Measurements from ENCODE around the gene PLAAT4. TPM values are rescaled to one million over a fixed set of nuclear protein-coding genes. Genes with fewer than 3 reads are reported as not detected.
A peak's percentile ranks its signal among the peaks of the same experiment; 100 is the strongest.

PLAAT4 gene
- total RNA-seq, 2 experiments from 2014 or later, result 156 to 158 TPM

DNA sequence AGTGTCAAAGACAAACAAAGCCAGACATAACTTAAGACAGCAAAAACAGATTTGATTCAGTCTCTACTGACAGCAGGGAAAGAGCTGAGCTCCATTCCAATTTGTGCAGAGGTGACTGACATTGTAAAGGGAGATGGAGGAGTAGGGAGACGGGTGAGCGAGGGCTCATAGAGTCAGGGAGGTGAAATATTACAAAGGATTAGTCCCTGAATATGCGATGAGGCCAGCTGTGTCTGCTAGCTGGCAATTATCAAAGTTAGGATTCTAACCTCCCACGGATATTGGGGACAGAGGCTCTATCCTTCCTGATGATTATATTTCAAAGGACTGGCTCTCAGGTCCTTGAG, 18.2 kb downstream of the PLAAT4 start:
- Mint-ChIP-seq H3K27me3 (no peaks in the 10 kb centered on the region), H3K4me1 (peaks cover 45% of the 10 kb centered on the region), H3K36me3 (peaks cover 6% of the 10 kb centered on the region), H3K4me3 (no peak overlapping the region), H3K9me3 (no peaks in the 10 kb centered on the region), H3K27ac (peak overlapping the region; percentile 100)
- no peak for DNase-seq
- POLR2A ChIA-PET, result interaction anchor here (0.6 to 7.2 kb wide), 5 partner anchors 10 to 72 kb away, joined by 3 to 147 read pairs (median 34); partner anchors contain the start of genes PLAAT2 and PLAAT4
- no peak for ATAC-seq (ENCODE audit: low read depth)

DNA sequence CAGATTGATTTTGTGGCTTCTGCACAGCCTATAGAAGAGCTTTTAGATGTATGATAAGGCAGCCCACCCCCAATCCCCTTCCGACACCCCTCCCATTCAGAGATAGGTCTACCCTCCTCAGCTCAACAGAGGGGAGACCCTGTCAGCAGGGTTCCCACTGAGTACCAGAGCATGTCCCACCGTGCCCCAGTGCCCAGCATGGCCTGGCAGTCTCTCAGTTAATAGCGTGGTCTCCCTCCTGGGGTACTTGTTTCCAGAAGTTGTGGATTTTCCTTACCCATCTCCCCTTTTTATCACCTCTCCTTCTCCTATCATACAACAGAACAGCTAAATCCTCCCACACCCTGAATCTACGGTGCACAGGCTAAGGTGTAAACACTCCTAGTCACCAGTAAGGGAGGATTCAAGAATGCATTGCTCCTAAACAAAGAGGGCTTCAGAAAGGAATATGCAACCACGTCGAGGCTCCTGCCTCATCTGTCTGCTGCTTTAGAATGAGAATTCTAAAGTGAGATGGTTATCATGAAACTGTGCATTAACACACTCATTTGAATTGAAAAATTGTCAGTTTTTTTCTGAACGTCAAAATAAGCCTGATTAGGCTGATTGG, 19.9 kb downstream of the PLAAT4 start:
- Mint-ChIP-seq H3K4me1 (peaks cover 50% of the 10 kb centered on the region), H3K9me3 (no peaks in the 10 kb centered on the region), H3K27ac (no peak overlapping the region), H3K4me3 (no peak overlapping the region), H3K36me3 (peaks cover 3% of the 10 kb centered on the region), H3K27me3 (no peaks in the 10 kb centered on the region)
- DNase-seq, result no peak
- POLR2A ChIA-PET, result interaction anchor here (1.3 to 1.6 kb wide), 2 partner anchors 10 to 19 kb away, joined by 4 to 5 read pairs; partner anchors contain the start of gene PLAAT4
- ATAC-seq (ENCODE audit: low read depth), result no peak

DNA sequence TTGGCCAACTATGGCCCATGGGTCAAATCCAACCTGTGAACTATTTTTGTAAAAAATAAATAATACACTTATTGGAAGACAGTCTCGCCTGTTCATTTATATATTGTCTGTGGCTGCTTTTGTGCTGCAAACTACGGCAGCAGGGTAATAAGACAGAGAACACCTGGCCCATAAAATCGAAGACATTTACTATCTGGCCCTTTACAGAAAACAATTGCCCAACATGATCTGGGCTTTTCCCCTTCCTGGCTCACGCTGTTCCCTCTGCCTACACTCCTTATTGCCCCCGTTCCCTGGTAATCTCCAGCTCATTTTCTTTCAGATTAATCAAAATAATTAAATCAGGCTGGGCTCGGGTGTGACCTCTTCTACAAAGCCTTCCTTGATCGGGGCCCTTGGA, 21.0 kb downstream of the PLAAT4 start:
- H3K9me3 Mint-ChIP-seq, result no peaks in the 10 kb centered on the region
- H3K27ac Mint-ChIP-seq, result no peak overlapping the region
- peaks cover 44% of the 10 kb centered on the region for H3K4me1 Mint-ChIP-seq
- no peaks in the 10 kb centered on the region for H3K27me3 Mint-ChIP-seq
- POLR2A ChIA-PET, result interaction anchor here (1.6 kb wide), 1 partner anchor 9 kb away, joined by 5 read pairs; no protein-coding TSS in a partner anchor
- no peak for DNase-seq
- no peak for ATAC-seq (ENCODE audit: low read depth)
- H3K4me3 Mint-ChIP-seq, result no peak overlapping the region
- peaks cover 3% of the 10 kb centered on the region for H3K36me3 Mint-ChIP-seq

DNA sequence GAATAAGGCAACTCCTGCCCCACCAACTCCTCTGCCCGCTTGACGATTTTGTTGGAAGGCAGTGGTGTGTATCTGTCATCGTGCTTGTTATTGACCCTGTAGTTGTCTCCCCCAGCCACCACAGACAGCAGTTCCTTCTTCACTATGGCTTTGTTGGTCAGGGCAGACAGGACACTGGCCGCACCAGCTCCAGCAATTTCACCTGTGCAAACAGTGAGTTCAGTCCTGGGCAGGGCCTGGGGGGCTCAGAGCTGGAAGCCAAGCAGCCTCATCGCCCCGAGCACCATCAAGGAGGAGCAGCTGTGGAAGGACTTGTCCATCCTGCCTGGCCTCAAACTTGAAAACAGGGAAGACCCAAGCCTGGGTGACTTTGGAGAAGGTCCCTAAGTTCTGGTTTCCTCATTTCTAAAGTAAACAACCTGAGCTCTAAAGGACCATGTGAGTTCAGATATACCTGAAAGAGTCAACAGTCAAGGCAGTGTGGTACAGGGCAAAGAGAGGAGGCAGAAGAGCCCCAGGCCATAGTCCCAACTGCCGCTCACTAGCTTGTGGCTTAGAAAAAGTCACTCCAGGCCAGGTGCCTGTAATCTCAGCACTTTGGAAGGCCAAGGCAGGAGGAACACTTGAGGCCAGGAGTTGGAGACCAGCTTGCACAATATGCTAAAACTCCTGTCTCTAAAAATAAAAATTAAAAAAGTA, 22.0 kb downstream of the PLAAT4 start:
- Mint-ChIP-seq H3K9me3 (no peaks in the 10 kb centered on the region), H3K27ac (no peak overlapping the region), H3K36me3 (no peaks in the 10 kb centered on the region), H3K27me3 (no peaks in the 10 kb centered on the region), H3K4me1 (peaks cover 39% of the 10 kb centered on the region), H3K4me3 (no peak overlapping the region)
- ATAC-seq (ENCODE audit: low read depth) (no peak), DNase-seq (no peak)
- POLR2A ChIA-PET, result interaction anchor here (0.6 to 1.5 kb wide), 4 partner anchors 13 to 717 kb away, joined by 3 read pairs; no protein-coding TSS in a partner anchor

DNA sequence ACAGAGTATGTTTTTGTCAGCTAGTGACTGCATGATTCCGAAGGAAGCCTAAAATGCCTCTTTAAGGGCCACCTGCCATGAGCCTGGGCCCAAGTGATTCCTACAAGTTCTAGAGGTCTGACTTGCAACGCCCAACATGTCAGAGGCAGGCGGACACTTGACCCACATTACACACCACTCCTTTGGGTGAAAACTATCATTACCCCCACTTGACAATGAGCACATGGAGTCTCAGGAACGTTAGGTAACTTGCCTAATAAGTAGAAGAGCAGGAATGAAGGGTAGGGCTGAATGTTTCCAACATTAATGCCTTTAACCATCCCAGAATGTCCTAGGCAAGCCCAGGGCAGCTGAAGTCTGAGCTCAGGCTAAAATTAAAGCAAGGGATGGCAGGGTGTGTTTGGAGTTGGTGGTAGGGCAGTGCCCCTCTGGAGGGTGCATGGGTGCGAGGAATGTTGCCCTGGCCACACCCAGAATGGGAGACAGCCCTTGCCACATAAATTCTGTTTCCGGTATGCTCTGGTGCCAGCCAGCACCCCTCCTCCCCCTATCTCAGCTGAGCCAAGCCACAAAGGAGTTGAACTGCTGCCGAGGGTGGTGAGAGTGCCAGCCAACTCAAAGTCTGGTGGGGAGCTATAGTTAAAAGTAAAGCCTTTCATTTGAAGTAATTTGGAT, 24.0 kb downstream of the PLAAT4 start:
- H3K9me3 Mint-ChIP-seq, result no peaks in the 10 kb centered on the region
- peak overlapping the region; percentile 9 for H3K4me3 Mint-ChIP-seq
- no peaks in the 10 kb centered on the region for H3K36me3 Mint-ChIP-seq
- ATAC-seq (ENCODE audit: low read depth) (no peak), DNase-seq (no peak)
- POLR2A ChIA-PET, result interaction anchor here (1.0 to 4.3 kb wide), 2 partner anchors 10 to 24 kb away, joined by 7 to 17 read pairs; partner anchors contain the start of gene PLAAT4
- peaks cover 41% of the 10 kb centered on the region for H3K4me1 Mint-ChIP-seq
- peak overlapping the region; percentile 45 for H3K27ac Mint-ChIP-seq
- H3K27me3 Mint-ChIP-seq, result no peaks in the 10 kb centered on the region

DNA sequence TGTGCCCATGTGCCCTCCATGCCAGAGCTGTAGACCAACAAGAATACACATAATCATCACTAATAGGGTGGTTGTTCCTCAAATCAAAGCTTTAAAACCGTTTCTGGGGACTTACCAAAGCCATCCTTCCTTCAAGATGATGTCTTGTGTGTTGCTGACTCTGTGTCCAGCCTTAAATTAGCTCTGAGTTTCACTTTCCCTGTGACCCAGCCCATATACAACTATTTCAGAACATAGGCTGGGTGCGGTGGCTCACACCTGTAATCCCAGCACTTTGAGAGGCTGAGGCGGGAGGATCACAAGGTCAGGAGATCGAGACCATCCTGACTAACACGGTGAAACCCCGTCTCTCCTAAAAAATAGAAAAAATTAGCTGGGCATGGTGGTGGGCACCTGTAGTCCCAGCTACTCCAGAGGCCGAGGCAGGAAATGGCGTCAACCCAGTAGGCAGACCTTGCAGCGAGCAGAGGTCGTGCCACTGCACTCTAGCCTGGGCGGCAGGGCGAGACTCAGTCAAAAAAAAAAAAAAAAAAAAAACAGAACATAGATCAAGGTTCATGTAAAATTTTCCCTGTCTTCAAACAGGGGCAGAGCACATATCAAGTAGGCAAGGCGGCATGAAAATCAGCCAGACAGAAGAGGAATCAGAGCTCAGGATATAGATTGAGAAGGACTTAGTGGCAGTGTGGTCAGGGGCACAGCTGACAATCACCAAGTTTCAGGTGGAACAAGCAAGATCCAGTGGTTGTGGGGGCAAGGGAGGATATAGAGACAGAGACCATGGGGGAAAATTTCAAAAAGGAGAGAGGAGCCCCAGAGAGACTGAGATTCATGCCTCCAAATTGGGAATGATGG, 26.8 kb downstream of the PLAAT4 start, which contains the start of gene PLAAT2:
TSS of gene PLAAT2 (minus strand) at position 179 of the 855 bp plus-strand sequence. CDS start at position 124, 55 bp downstream.
- H3K9me3 Mint-ChIP-seq, result no peaks in the 10 kb centered on the region
- H3K36me3 Mint-ChIP-seq, result no peaks in the 10 kb centered on the region
- no peaks in the 10 kb centered on the region for H3K27me3 Mint-ChIP-seq
- H3K4me1 Mint-ChIP-seq, result peaks cover 53% of the 10 kb centered on the region
- ATAC-seq (ENCODE audit: low read depth), result no peak
- DNase-seq, result no peak
- H3K4me3 Mint-ChIP-seq, result peak within 1 kb of the TSS; percentile 47
- POLR2A ChIA-PET, result interaction anchor here (0.6 to 6.2 kb wide), 6 partner anchors 11 to 681 kb away, joined by 3 to 86 read pairs (median 4); partner anchors contain the start of genes PLAAT4 and RTN3
- peak within 1 kb of the TSS; percentile 64 for H3K27ac Mint-ChIP-seq

DNA sequence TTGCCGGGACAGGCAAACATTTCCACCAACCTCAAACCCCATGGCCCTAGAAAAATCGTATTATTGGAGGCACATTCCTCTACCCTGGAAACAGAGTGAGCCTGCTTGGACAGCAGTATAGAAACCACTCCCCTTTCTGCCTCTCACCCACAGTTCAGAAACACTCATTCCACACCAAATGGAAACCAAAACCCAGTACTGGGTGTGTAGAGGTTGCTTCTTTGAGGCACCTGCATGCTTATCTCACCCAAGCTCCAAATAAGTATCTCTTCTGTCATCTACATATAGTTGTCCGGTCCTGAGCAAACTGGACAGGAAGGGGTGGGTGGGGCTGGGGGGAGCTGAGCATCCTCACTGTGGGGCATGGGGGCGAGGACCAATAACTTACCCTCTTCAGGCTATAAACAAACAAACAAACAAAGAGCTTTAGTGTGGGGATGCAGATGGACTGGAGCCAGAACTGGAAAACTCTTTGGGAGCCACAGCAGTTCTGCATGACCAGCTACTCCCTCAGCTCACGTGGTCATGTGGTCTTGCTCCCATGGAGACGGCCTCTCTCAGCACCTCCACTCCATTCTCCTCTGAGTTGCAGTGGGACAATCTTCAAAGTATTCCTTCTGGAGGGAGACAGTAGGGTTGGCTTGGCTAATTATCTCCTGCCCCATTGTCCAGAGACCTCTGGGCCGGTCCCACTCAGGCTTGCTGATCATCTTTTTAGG, 27.6 kb downstream of the PLAAT4 start:
- no peaks in the 10 kb centered on the region for H3K9me3 Mint-ChIP-seq
- H3K4me1 Mint-ChIP-seq, result peaks cover 55% of the 10 kb centered on the region
- H3K36me3 Mint-ChIP-seq, result no peaks in the 10 kb centered on the region
- peak; percentile 85 for ATAC-seq (ENCODE audit: low read depth)
- H3K27me3 Mint-ChIP-seq, result no peaks in the 10 kb centered on the region
- no peak for DNase-seq
- peak overlapping the region; percentile 47 for H3K4me3 Mint-ChIP-seq
- H3K27ac Mint-ChIP-seq, result peak overlapping the region; percentile 64
- POLR2A ChIA-PET, result interaction anchor here (0.5 to 6.2 kb wide), 6 partner anchors 9 to 117 kb away, joined by 3 to 86 read pairs (median 5); partner anchors contain the start of genes PLAAT4 and RTN3

DNA sequence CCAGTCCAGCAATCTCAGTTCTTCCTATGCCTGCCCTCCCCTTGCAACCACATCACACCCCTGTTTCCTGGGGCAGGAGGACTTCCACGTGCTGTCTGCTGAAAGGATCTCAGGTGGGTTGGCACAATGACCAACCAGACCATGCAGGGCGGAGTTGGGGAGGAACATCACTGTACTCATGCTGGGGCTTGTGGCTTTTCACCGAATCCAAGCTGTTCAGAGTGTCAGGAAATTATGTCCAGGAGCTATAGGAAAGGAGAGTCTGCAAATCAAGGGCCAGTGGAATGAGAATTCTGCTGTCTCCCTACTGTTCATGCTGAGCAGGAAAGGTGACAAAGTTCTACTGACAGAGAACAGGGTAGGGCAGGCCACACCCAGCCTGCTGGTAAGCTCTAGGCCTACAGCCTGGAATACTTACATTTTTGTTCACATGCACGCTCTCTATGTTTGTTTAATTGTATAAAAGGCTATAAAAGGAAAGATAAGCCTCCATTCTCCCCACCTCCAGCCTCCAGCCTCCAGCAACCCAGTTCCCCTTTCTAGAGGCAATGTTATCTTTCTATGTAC, 28.3 kb downstream of the PLAAT4 start:
- ATAC-seq (ENCODE audit: low read depth) (no peak), DNase-seq (no peak)
- Mint-ChIP-seq H3K9me3 (no peaks in the 10 kb centered on the region), H3K27me3 (no peaks in the 10 kb centered on the region), H3K36me3 (no peaks in the 10 kb centered on the region), H3K4me1 (peaks cover 54% of the 10 kb centered on the region), H3K27ac (peak overlapping the region; percentile 64), H3K4me3 (peak overlapping the region; percentile 10)
- POLR2A ChIA-PET, result interaction anchor here (0.5 to 6.2 kb wide), 5 partner anchors 8 to 117 kb away, joined by 3 to 86 read pairs (median 5); partner anchors contain the start of gene RTN3

DNA sequence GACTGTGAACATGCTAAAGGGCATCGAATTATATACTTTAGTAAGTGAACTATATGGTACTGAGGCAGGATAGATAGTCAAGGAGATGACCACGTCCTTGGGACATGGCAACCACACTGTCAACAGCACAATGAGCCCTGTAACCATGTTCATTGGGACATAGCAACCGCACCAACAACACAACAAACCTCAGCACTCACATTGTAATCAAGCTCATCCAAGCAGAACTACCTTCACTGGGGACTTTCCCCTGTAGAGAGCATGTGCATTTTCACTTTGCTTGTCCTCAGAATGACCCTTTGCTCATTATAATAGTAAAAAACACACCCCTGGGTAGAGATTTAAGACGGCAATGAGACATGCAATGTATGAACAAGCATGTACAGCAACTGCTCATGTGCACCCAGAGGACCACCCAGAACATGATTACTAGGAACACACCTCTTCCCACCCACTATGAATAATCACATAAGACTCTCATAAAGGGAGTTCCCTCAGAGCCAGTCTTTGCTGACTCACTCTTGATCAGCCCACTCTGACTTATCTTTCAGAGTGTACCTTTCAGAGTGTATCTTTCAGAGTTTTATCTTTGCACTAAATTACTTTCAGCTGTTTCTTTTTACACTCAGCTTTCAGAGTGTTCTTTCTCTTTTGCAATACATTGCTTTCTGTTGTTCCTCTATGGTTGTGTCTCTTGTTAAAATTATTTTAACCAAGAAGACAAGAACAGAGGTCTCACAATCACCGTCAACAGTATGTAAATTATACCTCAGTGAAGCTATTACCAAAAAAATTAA, 30.6 kb downstream of the PLAAT4 start:
- POLR2A ChIA-PET, result interaction anchor here (1.9 to 6.2 kb wide), 3 partner anchors 11 to 30 kb away, joined by 5 to 86 read pairs (median 10); partner anchors contain the start of gene PLAAT4

DNA sequence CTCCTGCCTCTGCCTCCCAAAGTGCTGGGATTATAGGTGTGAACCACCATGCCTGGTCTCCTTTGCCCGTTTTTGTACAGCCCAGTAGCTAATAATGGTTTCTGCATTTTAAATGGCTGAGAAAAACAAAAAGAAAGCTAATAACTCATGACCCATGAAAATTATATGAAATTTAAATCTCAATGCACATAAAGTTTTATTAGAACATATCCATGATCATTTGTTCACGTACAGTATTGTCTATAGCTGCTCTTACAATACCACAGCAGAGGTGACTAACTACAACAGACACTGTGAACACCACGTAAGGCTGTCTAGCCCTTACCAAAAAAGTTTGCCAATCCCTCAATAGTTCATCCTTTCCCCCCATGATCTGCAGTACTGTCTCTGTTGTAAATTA, 33.0 kb downstream of the PLAAT4 start:
- Mint-ChIP-seq H3K27ac (no peak overlapping the region), H3K9me3 (no peaks in the 10 kb centered on the region), H3K27me3 (peaks cover 4% of the 10 kb centered on the region), H3K4me1 (peaks cover 38% of the 10 kb centered on the region), H3K36me3 (peaks cover 8% of the 10 kb centered on the region), H3K4me3 (no peak overlapping the region)
- DNase-seq (no peak), ATAC-seq (ENCODE audit: low read depth) (no peak)
- POLR2A ChIA-PET, result interaction anchor here (1.9 kb wide), 1 partner anchor 18 kb away, joined by 5 read pairs; no protein-coding TSS in a partner anchor

More for the DNA sequence above, 30.6 kb downstream of the PLAAT4 start:
- Mint-ChIP-seq H3K9me3 (no peaks in the 10 kb centered on the region), H3K4me3 (peak overlapping the region; percentile 46), H3K4me1 (peaks cover 42% of the 10 kb centered on the region), H3K36me3 (peaks cover 4% of the 10 kb centered on the region), H3K27me3 (peaks cover 4% of the 10 kb centered on the region), H3K27ac (peak overlapping the region; percentile 8)
- DNase-seq, result no peak
- peak; percentile 69 for ATAC-seq (ENCODE audit: low read depth)

DNA sequence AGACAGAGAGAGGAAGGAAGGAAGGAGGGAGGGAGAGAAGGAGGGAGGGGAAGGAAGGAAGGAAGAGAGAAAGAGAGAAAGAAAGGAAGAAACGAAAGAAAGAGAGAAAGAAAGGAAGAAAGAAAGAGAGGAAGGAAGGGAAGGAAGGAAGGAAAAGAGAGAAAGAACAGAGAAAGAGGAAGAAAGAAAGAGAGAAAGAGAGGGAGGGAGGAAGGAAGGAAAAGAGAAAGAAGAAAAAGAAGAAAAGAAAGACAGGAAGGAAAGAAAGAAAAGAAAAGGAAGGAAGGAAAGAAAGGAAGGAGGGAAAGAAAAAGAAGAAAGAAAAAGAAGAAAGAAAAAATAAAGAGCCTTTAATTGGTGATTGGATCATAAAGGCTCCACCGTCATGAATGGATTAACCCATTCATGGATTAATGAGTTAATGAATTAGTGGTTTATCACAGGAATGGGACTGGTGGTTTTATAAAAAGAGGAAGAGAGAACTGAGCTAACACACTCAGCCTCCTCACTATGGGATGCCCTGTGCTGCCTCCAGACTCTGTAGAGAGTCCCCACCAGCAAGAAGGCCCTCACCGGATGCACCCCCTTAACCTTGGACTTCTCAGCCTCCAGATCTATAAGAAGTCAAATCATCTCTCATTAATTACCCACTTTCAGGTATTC, 35.5 kb downstream of the PLAAT4 start:
- Mint-ChIP-seq H3K27ac (no peak overlapping the region), H3K4me3 (no peak overlapping the region), H3K36me3 (peaks cover 12% of the 10 kb centered on the region), H3K9me3 (no peaks in the 10 kb centered on the region), H3K4me1 (peaks cover 32% of the 10 kb centered on the region), H3K27me3 (peaks cover 4% of the 10 kb centered on the region)
- POLR2A ChIA-PET, result no interaction called here
- DNase-seq, result no peak
- no peak for ATAC-seq (ENCODE audit: low read depth)

Data from activated naive CD8-positive, alpha-beta T cell treated with anti-CD3 and anti-CD28 coated beads, Interleukin-2, amount 10 ng/mL, durations not matched to agents 7 days and 5 days (primary cell).